PFSK-1 (cell line): ENCODE measurements around the gene KAZN.

Source experiments
- FOXP2 ChIP-seq: optimal IDR thresholded peaks from 2 replicates; pipeline ENCODE3; 2011; ENCODE audit warnings: borderline replicate concordance, control low read depth, inconsistent platforms; ENCODE audit not compliant: insufficient read depth; ENCODE audit errors: extremely low read length, extremely low read depth
- POLR2AphosphoS5 ChIP-seq: IDR thresholded peaks from 2 replicates; pipeline ENCODE4 v1.6.1; 2012; ENCODE audit warnings: low read depth, mild to moderate bottlenecking, control low read depth, low read length, moderate library complexity
- REST ChIP-seq, 2 experiments: IDR thresholded peaks; 2 replicates each; pipeline versions ENCODE4 v1.6.1 to v1.8.0; 2011 to 2012; ENCODE audit warnings: low read depth in 2 of 2, low read length in 2 of 2, control low read depth in 1 of 2, inconsistent platforms in 1 of 2, mild to moderate bottlenecking in 1 of 2, moderate library complexity in 1 of 2; ENCODE audit not compliant: insufficient read depth in 1 of 2
- SIN3A ChIP-seq: IDR thresholded peaks from 2 replicates; pipeline ENCODE4 v1.6.1; 2012; ENCODE audit warnings: mild to moderate bottlenecking, low read length, moderate library complexity, borderline replicate concordance; ENCODE audit not compliant: insufficient read depth
- TAF1 ChIP-seq: IDR thresholded peaks from 2 replicates; pipeline ENCODE4 v1.6.1; 2012; ENCODE audit warnings: low read length, control low read depth, borderline replicate concordance; ENCODE audit not compliant: insufficient read depth

The KAZN gene

GRCh38 chr1:14906665-14907064, 308.2 kb downstream of the KAZN start:
- TF ChIP-seq SIN3A, result no peak
- TF ChIP-seq POLR2AphosphoS5, result no peak
- no peak for TF ChIP-seq REST (IDR thresholded peaks at IDR 0.05; ENCODE audit: insufficient read depth in 1 of 2, low read depth in 2 of 2, low read length in 2 of 2)
- TF ChIP-seq FOXP2, result no peak
- no peak for TF ChIP-seq TAF1

GRCh38 chr1:14907416-14907815, 308.9 kb downstream of the KAZN start:
- no peak for TF ChIP-seq TAF1
- no peak for TF ChIP-seq POLR2AphosphoS5
- no peak for TF ChIP-seq REST (IDR thresholded peaks at IDR 0.05; ENCODE audit: insufficient read depth in 1 of 2, low read depth in 2 of 2, low read length in 2 of 2)
- no peak for TF ChIP-seq SIN3A
- TF ChIP-seq FOXP2, result no peak

GRCh38 chr1:14909273-14909672, 310.8 kb downstream of the KAZN start:
- TF ChIP-seq TAF1 (no peak), REST (IDR thresholded peaks at IDR 0.05; ENCODE audit: insufficient read depth in 1 of 2, low read depth in 2 of 2, low read length in 2 of 2) (no peak), SIN3A (no peak), POLR2AphosphoS5 (no peak), FOXP2 (no peak)

GRCh38 chr1:14909920-14910460, 311.5 kb downstream of the KAZN start:
- TF ChIP-seq REST (IDR thresholded peaks at IDR 0.05; ENCODE audit: insufficient read depth in 1 of 2, low read depth in 2 of 2, low read length in 2 of 2), result no peak
- no peak for TF ChIP-seq SIN3A
- TF ChIP-seq POLR2AphosphoS5, result no peak

- TF ChIP-seq SIN3A (no peak), REST (IDR thresholded peaks at IDR 0.05; ENCODE audit: insufficient read depth in 1 of 2, low read depth in 2 of 2, low read length in 2 of 2) (no peak), POLR2AphosphoS5 (no peak)
These were observed 312.7 kb downstream of the KAZN start for GRCh38 chr1:14910984-14911721.
